ENCODE measurements around the gene DBNDD1. TPM values are rescaled to one million over a fixed set of nuclear protein-coding genes. Genes with fewer than 3 reads are reported as not detected.
A peak's percentile ranks its signal among the peaks of the same experiment; 100 is the strongest.
"Not testable (repeated sequence)": the region's sequence is repeated elsewhere in the genome, so short reads cannot be mapped to it uniquely, and the experiment has no call there.

The DBNDD1 gene
- total and polyA plus RNA-seq, 8 donors = 6.2 to 12.9 (median 9.5) TPM

DNA sequence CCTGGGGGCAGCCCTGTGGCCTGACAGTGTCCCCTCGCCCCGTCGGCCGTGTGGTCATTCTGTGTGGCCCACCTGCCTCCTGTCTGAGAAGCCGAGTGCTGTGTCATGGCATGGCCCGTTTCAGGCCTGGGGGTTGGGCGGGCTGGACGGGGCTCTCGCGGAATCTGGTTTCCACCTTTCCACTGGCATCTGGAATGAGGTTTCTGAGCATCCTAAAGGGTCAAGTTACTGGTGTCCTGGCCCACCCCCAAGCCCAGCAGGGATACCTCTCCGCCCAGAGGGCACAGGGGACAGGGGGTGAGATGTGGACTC is 7.8 kb downstream of the DBNDD1 start:
- no peaks in the 10 kb centered on the region for H3K4me1 ChIP-seq
- TF ChIP-seq, protein P1, sequence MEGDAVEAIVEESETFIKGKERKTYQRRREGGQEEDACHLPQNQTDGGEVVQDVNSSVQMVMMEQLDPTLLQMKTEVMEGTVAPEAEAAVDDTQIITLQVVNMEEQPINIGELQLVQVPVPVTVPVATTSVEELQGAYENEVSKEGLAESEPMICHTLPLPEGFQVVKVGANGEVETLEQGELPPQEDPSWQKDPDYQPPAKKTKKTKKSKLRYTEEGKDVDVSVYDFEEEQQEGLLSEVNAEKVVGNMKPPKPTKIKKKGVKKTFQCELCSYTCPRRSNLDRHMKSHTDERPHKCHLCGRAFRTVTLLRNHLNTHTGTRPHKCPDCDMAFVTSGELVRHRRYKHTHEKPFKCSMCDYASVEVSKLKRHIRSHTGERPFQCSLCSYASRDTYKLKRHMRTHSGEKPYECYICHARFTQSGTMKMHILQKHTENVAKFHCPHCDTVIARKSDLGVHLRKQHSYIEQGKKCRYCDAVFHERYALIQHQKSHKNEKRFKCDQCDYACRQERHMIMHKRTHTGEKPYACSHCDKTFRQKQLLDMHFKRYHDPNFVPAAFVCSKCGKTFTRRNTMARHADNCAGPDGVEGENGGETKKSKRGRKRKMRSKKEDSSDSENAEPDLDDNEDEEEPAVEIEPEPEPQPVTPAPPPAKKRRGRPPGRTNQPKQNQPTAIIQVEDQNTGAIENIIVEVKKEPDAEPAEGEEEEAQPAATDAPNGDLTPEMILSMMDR (IDR thresholded peaks at IDR 0.05) = no peak
- no peaks in the 10 kb centered on the region for H3K36me3 ChIP-seq
- WGBS, 2 donors = 89 to 97% methylated on average over 10 to 11 of the region's 11 CpGs
- no peak for FAIRE-seq
- H3K27ac ChIP-seq = no peak overlapping the region
- no peak overlapping the region for H3K4me3 ChIP-seq
- no peaks in the 10 kb centered on the region for H3K27me3 ChIP-seq
- no peaks in the 10 kb centered on the region for H3K9me3 ChIP-seq
- DNase-seq = no peak
- ATAC-seq = no peak
- intact Hi-C loops (cut with DNase I) = no loop called here

DNA sequence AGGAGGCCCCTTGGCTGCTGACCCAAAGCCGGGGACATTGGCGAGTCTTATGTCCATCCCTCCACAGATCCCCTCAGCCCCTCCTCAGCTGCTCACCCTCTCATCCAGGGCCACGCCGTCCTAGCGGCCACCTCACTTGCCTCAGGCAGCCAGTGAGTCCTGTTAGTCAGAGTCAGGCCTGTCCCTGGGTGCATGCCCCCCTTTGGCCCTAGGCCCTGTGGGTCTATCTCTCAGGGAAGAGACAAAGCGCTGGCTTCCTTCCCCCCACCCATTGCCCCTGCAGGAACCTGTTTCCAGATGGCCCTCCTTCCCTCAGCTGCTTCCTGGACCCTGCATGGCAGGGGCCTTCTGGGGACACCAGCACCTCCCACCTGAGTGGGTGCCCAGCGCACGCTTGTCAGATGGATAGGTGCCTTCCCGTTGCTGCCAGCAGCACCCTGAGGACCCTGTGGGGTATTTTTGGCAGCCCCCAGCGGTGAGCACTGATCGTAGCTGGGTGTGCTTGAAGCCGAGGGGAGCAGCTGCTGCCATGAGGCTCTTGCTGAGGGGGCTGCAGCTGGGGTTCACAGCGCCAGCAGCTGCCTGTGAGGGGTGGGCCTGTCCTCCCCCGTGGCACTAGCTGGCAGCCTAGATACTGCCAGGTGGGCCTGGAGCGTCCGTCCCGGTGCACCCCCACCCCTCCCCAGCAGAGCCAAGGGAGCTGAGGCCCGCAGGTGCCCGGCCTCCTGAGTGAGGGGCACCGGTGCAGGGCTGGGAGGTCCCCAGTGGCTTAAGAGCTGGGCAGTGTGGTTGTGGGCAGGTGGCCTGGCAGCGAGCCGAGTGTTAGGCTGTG is 8.4 kb downstream of the DBNDD1 start:
- no peak for ATAC-seq
- 88 to 93% methylated on average over 22 of the region's 22 CpGs for WGBS, 2 donors
- DNase-seq = no peak
- Histone ChIP-seq H3K9me3 (no peaks in the 10 kb centered on the region), H3K4me3 (no peak overlapping the region), H3K4me1 (no peaks in the 10 kb centered on the region), H3K36me3 (no peaks in the 10 kb centered on the region), H3K27me3 (no peaks in the 10 kb centered on the region), H3K27ac (no peak overlapping the region)
- intact Hi-C loops (cut with DNase I) = no loop called here
- no peak for FAIRE-seq
- TF ChIP-seq, protein P1 (IDR thresholded peaks at IDR 0.05) = no peak

DNA sequence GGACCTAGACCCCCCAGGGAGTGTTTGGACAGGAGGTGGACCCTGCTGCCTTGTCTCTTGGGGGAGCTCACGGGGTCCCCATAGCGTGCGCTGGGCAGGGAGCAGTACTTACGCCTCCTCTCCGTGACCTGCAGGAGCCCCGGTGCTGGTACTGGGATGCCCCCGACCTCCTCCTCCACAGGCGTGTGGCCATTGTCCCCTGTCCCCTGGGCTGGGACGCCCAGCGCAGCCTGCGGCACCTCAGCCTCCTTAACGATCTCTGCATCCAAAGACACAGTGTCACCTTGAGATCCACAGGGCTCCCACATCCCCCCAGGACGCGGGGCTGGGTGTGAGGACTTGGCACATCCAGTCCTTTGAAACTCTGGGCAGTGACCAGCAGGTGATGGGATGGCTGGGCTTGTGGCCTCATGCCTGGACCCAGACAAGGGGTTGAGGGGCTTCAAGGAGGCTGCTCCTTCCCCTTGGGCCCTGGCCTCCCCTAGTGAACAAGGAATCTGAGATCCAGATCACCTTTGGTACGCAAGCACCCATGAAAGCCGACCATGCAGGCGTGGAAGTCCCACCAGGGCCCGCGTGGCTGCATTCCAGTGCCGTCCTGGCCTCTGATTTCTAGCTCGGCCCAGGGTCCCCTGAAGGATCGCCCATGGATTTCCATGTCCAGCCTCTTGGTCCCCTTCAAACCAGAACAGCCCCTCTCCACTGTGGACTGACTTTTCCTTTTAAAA is 9.9 kb downstream of the DBNDD1 start:
- no peaks in the 10 kb centered on the region for H3K36me3 ChIP-seq
- TF ChIP-seq, protein P1 (IDR thresholded peaks at IDR 0.05) = no peak
- H3K4me3 ChIP-seq = no peak overlapping the region
- no peaks in the 10 kb centered on the region for H3K4me1 ChIP-seq
- ATAC-seq (peak in 1 of 4 donors; percentile 11), DNase-seq (no peak), FAIRE-seq (no peak)
- H3K9me3 ChIP-seq = no peaks in the 10 kb centered on the region
- no peak overlapping the region for H3K27ac ChIP-seq
- H3K27me3 ChIP-seq = no peaks in the 10 kb centered on the region
- intact Hi-C loops (cut with DNase I) = no loop called here
- 86 to 87% methylated on average over 22 of the region's 22 CpGs for WGBS, 2 donors

DNA sequence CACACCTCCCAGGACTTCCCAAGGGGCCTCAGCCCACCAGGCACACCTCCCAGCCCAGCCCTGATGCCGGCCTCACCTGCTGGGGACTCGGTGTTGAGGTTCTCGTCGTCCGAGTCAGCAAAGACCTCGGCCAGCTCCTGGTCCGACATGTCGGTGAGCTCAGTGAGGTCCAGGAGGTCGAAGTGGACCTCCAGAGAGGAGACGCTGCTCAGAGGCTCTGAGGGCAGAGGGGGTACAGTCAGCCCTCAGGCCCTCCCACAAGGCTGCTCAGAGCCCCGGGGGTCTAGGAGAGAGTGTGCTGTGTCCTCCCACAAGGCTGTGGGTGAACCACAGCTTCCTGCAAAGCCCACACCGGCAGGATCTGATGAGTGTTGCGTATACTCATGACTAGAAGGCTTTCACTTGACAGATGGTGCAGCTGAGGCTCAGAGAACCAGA is 10.5 kb downstream of the DBNDD1 start:
- ATAC-seq = peak in 1 of 4 donors; percentile 11
- WGBS, 2 donors = 76 to 86% methylated on average over 13 of the region's 13 CpGs
- DNase-seq = no peak
- intact Hi-C loops (cut with DNase I) = no loop called here
- H3K4me1 ChIP-seq = no peaks in the 10 kb centered on the region
- no peaks in the 10 kb centered on the region for H3K27me3 ChIP-seq
- no peak for FAIRE-seq
- H3K27ac ChIP-seq = no peak overlapping the region
- no peaks in the 10 kb centered on the region for H3K9me3 ChIP-seq
- no peaks in the 10 kb centered on the region for H3K36me3 ChIP-seq
- TF ChIP-seq, protein P1 (IDR thresholded peaks at IDR 0.05) = no peak
- no peak overlapping the region for H3K4me3 ChIP-seq

DNA sequence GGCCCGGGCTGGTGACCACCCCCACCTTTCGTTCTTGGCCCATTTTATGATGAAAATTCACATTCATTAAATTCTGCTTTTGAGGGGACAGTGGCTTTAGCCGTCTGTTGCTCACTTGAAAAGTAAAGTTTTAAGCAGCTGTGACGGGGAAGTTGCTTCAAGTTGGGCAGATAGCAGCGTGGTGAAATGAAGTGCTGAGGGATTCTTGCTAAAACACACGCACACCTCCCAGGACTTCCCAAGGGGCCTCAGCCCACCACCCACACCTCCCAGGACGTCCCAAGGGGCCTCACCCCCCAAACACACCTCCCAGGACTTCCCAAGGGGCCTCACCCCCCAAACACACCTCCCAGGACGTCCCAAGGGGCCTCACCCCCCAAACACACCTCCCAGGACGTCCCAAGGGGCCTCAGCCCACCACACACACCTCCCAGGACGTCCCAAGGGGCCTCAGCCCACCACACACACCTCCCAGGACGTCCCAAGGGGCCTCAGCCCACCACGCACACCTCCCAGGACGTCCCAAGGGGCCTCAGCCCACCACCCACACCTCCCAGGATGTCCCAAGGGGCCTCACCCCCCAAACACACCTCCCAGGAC is 11.5 kb downstream of the DBNDD1 start:
- H3K27ac ChIP-seq; ATAC-seq; DNase-seq; H3K9me3 ChIP-seq; H3K4me1 ChIP-seq; FAIRE-seq; intact Hi-C loops (cut with DNase I); H3K27me3 ChIP-seq; H3K36me3 ChIP-seq; H3K4me3 ChIP-seq: not testable (repeated sequence)
- 75 to 76% methylated on average over 12 to 13 of the region's 13 CpGs for WGBS, 2 donors

All from pancreas (tissue), 10 donors.